Activated T-cell treated with anti-CD3 and anti-CD28 coated beads for 48 hours (primary cell): ENCODE measurements around the gene GRID2.

Experiments used
- DNase-seq: peaks from one replicate; pipeline ENCODE4 v3.0.0-alpha.2; 2020; ENCODE audit warnings: low read depth

Gene GRID2

DNA sequence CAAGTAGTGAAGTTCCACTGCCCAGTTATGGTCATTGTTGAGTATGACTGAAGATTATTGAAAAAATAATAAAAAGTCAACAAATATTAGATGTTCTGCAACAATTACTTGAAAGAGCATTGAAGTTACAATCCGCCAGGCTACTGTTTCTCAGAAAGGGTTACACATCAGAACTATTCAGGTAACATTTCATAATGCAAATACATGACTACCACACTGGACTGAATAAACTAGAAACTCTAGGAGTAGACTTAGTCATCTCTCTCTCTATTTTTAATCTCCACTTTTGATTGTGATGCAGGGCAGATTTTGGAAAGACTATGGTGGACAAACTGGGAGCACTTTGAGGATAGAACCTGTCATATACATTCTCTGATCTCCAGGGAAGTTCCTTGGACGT lies 776.5 kb downstream of the GRID2 start:
- no peak for DNase-seq

DNA sequence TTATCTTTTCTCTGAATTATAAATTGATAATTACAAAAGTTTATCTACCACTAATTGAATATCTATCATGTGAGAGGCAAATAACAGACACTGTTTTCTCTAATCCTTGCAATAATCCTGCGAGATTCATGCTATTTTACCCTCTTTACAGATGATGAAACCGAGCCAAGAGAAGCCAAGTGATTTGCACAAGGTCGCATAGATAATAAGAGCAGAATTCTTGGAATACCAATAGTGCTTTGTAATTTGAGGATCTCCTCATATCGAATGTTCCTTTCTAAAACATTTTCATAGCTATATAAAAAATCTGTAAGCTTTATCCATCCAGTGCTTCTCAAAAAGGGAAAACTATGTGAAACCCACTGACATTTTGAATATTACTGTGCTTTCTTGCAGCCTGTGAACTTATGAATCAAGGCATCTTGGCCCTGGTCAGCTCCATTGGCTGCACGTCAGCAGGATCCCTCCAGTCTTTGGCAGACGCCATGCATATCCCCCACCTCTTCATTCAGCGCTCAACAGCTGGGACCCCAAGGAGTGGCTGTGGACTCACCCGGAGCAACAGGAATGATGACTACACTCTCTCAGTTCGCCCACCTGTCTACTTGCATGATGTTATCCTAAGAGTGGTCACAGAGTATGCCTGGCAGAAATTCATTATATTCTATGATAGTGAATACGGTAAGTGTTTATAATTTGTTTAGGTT lies 781.0 kb downstream of the GRID2 start:
- DNase-seq, result no peak

DNA sequence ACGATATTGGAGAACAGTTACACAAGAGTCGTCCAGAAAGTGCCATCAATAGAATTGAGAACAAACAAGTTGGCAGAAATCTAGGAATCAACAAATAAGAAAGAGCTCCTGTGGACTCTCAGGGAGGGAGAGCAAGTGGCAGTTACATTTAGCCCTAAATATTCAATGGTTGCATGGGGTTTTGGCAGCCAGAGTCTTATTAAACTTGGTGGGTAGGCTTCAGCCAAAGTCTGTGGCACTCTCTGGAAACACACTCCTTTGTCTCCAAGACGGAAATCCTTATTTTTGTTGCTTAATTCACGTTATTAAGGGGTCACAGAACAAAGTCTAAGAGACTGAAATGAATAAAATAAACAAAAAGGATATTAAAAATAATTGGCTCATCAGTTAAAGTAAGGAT lies 782.6 kb downstream of the GRID2 start:
- DNase-seq, result no peak

DNA sequence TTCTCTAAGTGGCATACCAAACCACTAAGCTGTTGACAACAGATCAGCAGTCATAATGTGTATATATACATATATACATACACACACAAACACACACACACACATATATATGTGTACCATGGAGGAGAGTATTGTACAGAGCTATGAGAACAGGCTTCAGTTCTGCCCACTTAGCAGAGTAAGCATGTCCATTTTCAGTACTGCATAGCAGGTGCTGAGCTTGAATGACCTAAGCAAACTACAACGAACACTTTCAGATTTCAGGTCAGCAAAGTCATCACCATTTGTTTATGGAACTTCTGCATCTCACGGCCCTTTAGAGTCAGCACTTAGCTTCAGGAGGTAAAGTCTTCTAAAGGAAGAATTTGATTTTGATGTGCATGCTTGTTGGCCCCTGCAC lies 789.0 kb downstream of the GRID2 start:
- no peak for DNase-seq

DNA sequence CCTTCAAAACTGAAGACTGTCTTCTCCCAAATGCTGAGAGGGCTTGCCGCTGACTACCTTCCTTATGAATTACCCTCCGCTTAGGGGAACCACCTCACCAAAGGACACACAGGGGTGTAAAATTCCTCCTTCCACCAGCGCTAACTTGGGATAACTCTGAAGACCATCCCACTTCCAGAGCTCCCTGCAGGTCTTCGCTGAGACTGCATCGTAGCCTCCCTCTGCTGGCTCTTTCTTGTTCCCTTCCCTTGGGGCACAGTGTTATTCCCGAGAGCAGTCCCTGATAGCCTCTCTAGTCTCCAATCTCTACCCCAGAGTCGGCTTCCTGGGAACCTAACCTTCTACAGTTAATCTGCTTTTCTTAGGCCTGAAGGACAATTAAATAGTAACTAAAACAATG lies 799.3 kb downstream of the GRID2 start:
- no peak for DNase-seq

DNA sequence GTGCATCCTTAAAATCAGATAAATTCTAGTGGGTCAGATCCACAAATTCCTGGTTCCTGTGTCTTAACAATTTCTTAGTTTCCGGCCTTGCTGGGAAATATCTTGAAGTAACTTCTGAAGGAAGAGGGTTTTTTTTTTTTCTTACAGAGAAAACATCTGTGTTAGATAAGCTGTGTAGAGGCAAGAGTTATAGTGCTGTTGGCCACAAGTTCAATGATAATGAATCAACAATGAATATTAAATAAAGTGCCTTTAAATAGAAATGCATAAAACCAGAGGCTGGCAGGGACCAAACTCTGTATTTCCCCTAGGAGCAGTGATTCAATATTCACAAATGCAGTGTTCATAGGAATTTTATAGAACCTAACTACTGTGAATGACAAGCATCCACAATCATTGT lies 812.9 kb downstream of the GRID2 start:
- no peak for DNase-seq

DNA sequence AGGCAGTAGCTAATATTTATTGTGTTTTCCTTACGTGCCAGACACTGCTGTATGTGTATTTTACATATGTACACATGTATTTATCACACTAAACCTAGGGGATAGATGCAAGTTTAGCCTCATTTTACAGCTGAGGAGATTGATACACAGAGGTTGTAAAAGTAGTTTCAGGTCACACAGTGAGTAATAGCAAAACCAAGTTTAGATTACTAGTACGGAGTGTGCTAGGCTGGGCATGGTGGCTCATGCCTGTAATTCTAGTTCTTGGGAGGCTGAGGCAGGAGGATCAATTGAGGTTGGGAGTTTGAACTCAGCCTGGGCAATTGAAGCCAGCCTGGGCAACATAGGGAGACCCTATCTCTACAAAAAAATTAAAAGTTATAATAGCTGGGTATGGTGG lies 823.7 kb downstream of the GRID2 start:
- no peak for DNase-seq

DNA sequence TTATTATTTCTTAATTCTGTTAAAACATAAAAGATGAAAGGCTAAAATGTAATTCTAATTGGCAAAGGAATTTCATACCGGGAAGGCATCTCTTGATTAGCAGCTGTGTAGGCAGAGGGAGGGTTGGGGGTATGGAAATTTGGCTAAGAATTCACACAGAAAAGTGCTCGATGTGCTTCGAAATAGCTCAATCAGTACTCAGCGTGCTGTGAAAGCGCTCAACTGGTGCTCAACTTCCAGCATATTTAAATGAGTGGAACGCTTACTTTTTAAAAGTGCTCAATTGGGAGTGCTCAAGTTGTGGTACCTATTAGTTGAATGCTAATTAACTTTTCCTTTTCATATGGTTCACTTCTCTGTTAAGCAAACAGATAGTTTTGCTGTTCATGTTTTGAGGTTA lies 828.9 kb downstream of the GRID2 start:
- no peak for DNase-seq

DNA sequence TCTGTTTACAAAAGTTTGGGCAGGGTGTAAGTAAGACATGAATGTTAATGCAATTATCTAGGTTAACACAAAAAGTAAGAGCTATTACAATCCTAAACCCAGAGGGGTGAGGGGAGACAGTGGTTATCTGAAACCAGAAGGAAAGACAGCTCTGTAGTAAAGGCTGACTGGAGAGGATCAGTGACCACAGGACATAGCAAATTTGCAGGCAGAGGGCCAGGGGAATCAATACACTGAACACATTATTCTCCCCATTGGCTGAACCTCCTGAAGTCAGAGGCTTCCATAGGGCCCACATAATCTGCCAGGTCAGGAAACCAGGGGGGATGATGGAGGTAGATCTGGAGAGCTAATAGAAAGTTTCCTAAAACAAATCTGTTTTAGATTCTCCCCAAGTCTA lies 835.4 kb downstream of the GRID2 start:
- DNase-seq, result no peak

DNA sequence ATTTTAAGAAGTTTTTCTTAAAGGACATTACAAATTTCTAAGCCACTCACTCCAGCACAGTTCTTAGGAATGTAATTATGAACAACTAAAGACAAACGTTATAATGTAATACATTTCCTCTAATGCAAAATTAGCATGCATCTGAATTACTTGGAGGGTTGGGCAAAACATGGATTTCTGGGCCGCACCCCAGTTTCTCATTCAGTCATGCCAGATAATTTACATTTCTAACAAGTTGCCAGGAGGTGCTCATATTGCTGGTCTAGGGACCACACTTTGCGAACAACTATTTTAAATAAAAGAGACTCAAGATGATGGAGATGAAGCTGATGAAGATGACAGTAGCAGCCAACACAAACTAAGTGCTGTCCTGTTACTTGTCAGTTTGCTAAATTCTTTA lies 840.1 kb downstream of the GRID2 start:
- DNase-seq, result no peak

DNA sequence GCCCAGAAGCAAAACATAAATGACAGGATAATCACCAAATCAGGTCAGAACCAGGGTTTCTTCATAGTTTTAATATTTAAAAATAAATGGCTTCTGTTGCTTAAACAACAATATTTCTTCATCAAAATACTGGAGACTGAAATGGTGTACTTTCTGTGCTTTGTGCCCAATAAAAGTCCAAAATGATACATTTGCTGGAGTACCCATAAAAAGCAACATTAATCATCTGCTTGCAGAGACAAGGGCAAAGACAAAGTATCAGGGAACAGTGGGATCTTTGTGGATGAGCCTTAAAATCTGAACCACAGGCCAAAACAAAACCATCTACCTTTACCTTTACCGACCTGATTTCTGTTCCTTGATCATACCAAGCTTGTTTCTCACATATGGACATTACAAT lies 840.9 kb downstream of the GRID2 start:
- DNase-seq, result no peak

DNA sequence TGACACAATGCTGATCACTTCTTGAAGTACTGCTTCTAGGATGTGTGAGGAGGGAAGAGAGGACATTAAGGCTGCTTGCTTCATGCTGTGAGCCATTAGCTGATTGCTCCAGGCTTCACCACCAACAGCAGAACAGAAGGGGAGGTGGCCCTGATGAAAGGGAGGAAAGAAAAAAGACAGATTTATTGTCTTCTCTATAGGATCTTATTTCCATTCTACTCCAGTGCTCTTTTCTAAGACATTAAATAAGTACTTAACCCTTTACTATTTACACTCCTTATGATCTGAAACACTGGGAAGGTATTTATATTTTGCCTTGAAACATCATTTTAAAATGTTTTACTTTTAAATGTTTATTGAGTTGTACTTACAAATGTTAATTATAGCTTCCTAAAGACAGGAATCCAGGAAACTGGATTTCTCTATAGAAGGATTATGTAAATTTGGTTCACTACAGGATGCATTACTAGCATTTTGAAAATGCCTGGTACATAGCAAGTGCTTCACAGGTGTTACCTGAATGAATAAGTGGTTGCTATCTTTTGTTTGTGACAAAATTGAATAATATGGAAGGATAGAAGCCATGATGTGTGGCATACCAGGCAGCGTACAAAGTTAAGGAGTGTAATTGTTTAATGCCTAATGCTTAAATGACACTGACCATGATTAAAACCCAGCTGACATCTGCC lies 843.9 kb downstream of the GRID2 start:
- DNase-seq, result no peak

DNA sequence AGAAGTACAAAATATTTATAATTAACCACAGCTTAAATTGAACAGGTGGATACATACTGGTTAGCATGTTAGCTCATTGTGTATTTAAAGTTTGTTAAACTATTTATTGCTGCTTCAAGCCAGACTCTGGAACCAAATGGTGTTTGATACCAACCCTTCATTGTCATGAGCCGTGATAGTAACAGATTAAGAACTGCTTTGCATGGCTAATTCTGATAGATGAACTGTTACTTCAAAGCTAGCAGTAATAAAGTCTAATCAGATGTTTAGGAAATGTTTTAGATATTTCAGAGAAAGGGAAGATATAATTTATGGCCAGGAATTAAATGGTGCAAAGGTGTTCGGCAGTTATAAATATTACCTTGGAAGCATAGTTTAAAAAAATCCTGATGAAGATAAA lies 848.7 kb downstream of the GRID2 start:
- no peak for DNase-seq

DNA sequence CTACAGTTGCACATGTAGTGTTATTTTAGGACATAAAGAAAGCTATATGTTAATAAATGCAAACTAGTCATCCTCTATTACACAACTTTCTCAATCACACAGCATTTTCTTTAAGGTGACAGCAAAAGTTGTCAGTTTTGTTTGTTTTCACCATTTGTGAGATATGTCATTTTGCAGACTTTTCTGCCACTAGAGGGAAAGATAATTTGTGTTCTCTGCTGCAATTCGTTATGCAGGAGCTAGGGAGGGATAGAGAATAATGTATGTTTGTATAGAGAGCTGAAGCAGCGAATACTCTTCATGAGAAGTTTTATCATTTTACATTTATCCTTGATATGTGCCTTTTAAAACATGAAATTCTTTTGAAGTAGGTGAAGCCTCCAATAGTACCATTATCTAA lies 854.2 kb downstream of the GRID2 start:
- no peak for DNase-seq

DNA sequence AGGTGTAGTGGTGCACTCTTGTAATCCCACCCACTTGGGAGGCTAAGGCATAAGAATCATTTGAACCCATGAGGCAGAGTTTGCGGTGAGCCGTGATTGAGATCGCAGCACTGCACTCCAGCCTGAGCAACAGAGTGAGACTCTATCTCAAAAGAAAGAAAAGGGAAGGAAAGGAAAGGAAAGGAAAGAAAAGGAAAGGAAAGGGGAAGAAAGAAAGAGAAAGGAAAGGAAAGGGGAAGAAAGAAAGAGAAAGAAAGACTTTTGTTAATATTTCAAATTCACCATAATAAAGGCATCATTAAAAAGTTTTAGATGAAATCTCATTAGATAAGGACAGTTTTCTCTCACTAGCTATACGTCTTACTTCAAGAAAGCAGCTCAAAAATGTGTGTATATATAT lies 864.3 kb downstream of the GRID2 start:
- no peak for DNase-seq

DNA sequence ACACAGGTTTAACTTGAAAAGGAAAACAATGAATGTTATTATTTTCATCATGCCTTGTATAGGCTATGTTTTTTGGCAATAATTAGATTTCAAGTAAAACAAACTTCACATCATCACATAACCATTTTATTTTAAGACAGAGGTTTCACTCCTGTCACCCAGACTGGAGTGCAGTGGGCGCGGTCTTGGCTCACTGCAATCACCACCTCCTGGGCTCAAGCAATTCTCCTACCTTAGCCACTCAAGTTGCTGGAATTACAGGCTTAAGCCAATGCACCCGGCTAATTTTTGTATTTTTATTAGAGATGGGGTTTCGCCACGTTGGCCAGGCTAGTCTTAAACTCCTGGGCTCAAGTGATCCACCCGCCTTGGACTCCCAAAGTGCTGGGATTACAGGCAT lies 866.2 kb downstream of the GRID2 start:
- DNase-seq, result no peak

DNA sequence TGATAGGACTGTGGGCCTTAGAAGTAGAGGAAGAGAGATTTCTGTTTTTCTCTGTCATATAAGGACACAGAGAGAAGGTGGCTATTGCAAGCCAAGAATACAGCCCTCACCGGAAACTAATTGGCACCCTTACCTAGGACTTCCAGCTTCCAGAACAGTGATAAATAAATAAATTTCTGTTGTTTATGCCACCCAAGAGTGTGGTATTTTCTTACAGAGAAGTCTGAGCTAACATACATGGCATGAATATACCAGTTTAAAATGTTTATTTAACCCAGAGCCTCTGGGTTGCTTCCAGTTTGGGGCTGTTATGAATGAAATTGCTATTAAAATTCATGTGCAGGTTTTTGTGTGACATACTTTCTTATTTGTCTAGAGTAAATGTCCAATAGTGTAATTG lies 870.8 kb downstream of the GRID2 start:
- no peak for DNase-seq

DNA sequence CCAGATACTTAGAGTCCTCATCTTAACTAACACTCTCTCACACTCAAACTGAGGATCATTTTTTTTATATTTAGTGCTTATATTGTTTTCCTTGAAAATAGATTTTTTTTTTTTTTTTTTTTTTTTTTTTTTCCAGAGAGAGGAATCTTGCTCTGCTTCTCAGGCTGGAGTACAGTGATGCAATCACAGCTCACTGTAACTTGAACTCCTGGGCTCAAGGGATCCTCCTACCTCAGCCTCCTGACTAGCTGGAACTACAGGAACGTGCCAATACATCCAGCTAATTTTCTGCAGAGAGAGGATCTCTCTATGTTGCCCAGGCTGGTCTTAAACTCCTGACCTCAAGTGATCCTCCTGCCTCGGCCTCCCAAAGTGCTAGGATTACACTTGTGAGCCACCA lies 874.5 kb downstream of the GRID2 start:
- DNase-seq, result no peak

DNA sequence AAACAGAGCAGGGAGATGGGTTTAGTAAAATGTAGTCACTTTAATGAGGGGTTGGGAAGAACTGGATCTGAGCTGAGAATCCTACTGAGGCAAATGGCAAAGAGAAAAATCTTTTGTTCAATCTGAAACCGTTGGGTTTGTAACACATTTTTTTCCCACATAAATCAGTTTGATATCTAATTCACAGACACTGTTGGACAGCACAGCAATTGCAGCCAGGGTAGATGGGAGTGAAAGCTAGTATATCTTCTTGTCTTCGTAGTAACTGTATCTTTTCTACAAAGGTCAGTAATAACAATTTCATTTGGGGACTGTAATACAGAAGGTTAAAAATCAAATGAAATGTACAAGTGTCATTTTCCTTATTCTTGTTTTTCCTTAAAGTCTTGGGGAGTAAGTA lies 875.3 kb downstream of the GRID2 start:
- DNase-seq, result no peak

DNA sequence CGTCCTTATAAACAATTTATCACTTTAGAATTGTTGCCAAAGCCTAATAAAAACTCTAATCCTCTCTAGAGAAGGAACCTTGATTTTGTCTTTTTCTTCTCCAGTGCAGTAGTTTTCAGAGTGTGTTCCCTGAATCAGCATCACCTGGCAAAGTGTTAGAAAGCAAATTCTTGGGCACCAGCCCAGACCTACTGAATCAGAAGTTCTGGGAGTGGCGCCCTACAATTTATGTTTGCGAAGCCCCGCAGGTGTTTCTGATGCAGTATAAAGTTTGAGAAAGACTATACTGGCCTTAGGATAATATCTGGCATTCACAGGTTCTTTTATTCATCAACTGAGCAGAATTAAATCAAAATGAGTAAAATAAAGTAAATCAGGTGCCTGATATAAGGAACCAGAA lies 879.0 kb downstream of the GRID2 start:
- no peak for DNase-seq

DNA sequence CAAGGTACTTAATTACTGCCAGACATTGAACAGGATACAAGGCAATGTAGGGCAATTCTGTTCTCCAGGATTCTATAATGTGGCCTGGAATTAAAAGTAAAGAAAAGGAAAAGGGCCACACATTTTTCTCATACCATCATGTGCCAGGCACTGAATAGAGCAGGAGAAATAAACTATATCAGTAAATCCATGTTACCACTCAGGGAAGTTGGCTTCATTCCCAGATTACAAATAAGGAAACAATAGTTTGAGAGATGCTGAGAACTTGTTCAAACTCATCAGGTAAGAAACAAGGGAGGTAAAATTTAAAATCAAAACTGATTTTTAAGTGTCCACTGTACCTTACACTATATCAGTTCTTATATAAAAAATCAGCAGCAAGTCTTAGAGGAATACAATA lies 879.8 kb downstream of the GRID2 start:
- DNase-seq, result no peak

DNA sequence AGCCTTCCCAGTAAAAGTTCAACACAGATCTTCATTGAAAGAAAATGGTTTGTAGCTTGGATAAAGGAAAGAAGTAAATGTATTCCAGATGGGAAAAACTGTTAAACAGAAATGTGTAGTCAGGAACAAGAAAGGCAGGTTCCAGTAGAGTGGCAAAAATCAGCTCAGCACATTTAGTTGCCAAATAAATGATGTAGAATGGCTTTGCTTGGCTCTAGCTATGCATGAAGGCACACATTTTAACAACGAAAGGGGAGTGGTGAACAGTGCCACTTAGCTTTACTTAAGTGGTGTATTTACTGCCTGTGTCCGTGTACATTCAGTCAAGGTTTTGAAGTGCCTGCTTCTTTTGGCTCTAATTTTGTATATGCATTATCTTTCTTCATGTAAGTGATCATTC lies 880.3 kb downstream of the GRID2 start:
- DNase-seq, result no peak

DNA sequence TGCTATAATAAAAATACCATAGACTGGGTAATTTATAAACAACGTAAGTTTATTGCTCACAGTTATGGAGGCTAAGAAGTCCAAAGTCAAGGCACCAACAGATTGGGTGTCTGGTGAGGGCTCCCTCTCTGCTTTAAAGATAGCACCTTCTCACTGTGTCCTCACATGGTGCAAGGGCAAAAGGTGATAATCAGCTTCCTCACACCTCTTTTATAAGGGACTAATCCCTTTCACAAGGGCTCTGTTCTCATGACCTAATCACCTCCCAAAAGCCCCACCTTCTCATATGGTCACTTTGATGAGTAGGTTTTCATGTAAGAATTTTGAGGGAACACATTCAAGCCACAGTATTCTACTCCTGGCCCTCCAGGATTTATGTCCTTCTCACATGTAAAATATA lies 883.1 kb downstream of the GRID2 start:
- no peak for DNase-seq

DNA sequence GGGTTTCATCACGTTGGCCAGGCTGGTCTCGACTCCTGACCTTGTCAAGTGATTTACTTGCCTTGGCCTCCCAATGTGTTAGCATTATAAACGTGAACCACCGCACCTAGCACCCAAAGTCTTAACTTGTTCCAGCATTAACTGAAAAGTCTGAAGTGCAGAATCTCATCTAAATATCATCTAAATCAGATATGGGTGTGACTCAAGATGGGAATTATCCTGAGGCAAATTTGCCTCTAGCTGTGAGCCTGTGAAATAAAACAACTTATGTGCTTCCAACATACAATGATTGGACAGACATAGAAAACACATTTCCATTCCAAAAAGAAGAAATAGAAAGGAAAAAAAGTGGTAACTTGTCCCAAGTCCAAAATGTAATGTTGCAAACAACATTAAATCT lies 883.7 kb downstream of the GRID2 start:
- no peak for DNase-seq
